Gastrocnemius medialis (tissue), 4 donors: ENCODE data around the gene PRKCE. TPM values are rescaled to one million over a fixed set of nuclear protein-coding genes. Genes with fewer than 3 reads are reported as not detected.

Experiments
- ATAC-seq, 2 donors: fragments of 150-250 bp; one replicate each; pipeline ENCODE4 v1.9.1; 2016
- DNase-seq, 2 donors: peaks; one replicate each; pipeline ENCODE4 v3.0.0-alpha.2; 2019
- H3K27ac ChIP-seq, 4 donors: fragments of 200-600 bp; sonication (generic); 1 replicate in 1 of 4; 2 replicates in 3 of 4; pipeline ENCODE4 v1.5.1; 2016 to 2018; ENCODE audit warnings: mild to moderate bottlenecking in 2 of 4, moderate library complexity in 1 of 4
- H3K27me3 ChIP-seq, 3 donors: fragments of 200-600 bp; sonication (generic) in 2 of 3; 1 replicate in 1 of 3; 2 replicates in 2 of 3; pipeline versions ENCODE4 v1.5.1 to v1.6.0; 2016 to 2019; ENCODE audit warnings: mild to moderate bottlenecking in 1 of 3, moderate library complexity in 1 of 3
- H3K36me3 ChIP-seq, 2 donors: fragments of 200-600 bp; sonication (generic) in 1 of 2; one replicate each; pipeline ENCODE4 v1.5.1; 2017 to 2018
- H3K4me1 ChIP-seq, 2 donors: fragments of 200-600 bp; sonication (generic) in 1 of 2; one replicate each; pipeline ENCODE4 v1.5.1; 2016 to 2017; ENCODE audit warnings: mild to moderate bottlenecking in 2 of 2
- H3K4me3 ChIP-seq, 4 donors: fragments of 200-600 bp; sonication (generic) in 3 of 4; 1 replicate in 1 of 4; 2 replicates in 3 of 4; pipeline ENCODE4 v1.5.1; 2016 to 2019; ENCODE audit warnings: mild to moderate bottlenecking in 2 of 4
- H3K9me3 ChIP-seq, 3 donors: fragments of 200-600 bp; sonication (generic) in 2 of 3; 1 replicate in 1 of 3; 2 replicates in 2 of 3; pipeline ENCODE4 v1.5.1; 2016 to 2019
- POLR2A ChIP-seq, 2 donors: fragments of 450-650 bp; IDR thresholded peaks; one replicate each; pipeline ENCODE4 v1.6.1; 2017; ENCODE audit warnings: antibody characterized with exemption in 2 of 2, mild to moderate bottlenecking in 2 of 2, moderate library complexity in 2 of 2
- in situ Hi-C, 4 donors: fragments of 200-750 bp; cut with MboI; loops; one replicate each; pipeline versions ENCODE4 v1.15.0 to v1.8.0; 2017; ENCODE audit warnings: low sequenced_read_pairs in 4 of 4
- intact Hi-C: fragments of 100-400 bp; cut with DNase I; formaldehyde crosslinking; loops from one replicate; pipeline ENCODE4 v1.15.1; 2023; ENCODE audit warnings: low total_unique reads
- total RNA-seq, 4 donors: library from RNA; depleted of rRNA; stranded (reverse); fragments of >200 nt; gene quantifications; one replicate each; pipeline versions ENCODE4 v1.1.0 to v1.2.3, GENCODE V29; 2016
- TF ChIP-seq, protein P1 (sequence below), 5 experiments: fragments of 450-650 bp in 3 of 5; fragments of 200-600 bp in 2 of 5; sonication (generic) in 2 of 5; IDR thresholded peaks in 4 of 5; conservative IDR thresholded peaks in 1 of 5; 1 replicate in 4 of 5; 2 replicates in 1 of 5; pipeline ENCODE4 v1.5.1; 2016 to 2019; ENCODE audit warnings: antibody characterized with exemption in 5 of 5, mild to moderate bottlenecking in 3 of 5, moderate library complexity in 3 of 5

Gene PRKCE
- total RNA-seq, 4 donors from 2014 or later, result 5.8 to 28.9 (median 11.8) TPM

DNA sequence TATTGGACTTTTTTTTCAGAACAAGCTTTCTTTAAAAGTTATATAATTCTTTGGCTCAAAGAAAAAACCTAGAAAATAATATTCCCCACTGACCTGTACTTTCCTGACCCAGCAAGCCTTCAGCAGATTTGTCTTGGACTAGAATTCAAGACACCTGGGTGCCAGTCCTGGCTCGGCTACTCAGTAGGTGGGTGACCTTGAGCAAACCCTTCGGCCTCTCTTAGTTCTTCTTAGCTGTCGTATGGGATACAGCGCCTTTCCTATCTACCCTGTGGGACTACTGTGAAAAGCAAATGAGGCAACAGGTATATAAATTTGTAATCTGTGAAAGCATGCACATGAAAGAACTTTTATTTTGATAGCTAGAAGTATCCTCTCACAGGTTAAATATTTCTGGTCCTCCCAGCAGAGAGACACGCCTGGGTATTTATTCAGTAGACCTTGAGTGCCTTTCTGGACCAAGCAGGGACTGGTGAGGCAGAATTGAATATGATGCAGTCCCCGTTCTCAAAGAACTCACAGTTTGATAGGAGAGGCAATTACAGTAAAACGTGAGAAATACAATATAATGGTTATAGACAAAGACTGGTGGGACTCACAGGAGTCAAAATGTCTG lies 576.3 kb downstream of the PRKCE start:
- Histone ChIP-seq H3K27ac (no peak overlapping the region), H3K36me3 (no peaks in the 10 kb centered on the region), H3K9me3 (no peaks in the 10 kb centered on the region), H3K4me3 (no peak overlapping the region), H3K4me1 (peaks cover 9 to 21% of the 10 kb centered on the region in 2 donors), H3K27me3 (no peaks in the 10 kb centered on the region)
- in situ Hi-C loops (loop anchor here in 1 of 4 donors (25.0 kb wide), 1 partner anchor 135 kb away; no protein-coding TSS in a partner anchor), intact Hi-C loops (loop anchor here (10.0 kb wide), 1 partner anchor 53 kb away; no protein-coding TSS in a partner anchor)
- DNase-seq (no peak), ATAC-seq (no peak)
- TF ChIP-seq POLR2A (IDR thresholded peaks at IDR 0.05), result no peak
- TF ChIP-seq, protein P1, sequence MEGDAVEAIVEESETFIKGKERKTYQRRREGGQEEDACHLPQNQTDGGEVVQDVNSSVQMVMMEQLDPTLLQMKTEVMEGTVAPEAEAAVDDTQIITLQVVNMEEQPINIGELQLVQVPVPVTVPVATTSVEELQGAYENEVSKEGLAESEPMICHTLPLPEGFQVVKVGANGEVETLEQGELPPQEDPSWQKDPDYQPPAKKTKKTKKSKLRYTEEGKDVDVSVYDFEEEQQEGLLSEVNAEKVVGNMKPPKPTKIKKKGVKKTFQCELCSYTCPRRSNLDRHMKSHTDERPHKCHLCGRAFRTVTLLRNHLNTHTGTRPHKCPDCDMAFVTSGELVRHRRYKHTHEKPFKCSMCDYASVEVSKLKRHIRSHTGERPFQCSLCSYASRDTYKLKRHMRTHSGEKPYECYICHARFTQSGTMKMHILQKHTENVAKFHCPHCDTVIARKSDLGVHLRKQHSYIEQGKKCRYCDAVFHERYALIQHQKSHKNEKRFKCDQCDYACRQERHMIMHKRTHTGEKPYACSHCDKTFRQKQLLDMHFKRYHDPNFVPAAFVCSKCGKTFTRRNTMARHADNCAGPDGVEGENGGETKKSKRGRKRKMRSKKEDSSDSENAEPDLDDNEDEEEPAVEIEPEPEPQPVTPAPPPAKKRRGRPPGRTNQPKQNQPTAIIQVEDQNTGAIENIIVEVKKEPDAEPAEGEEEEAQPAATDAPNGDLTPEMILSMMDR (IDR thresholded peaks at IDR 0.05 in 4 of 5, conservative IDR thresholded peaks at IDR 0.05 in 1 of 5), result no peak

DNA sequence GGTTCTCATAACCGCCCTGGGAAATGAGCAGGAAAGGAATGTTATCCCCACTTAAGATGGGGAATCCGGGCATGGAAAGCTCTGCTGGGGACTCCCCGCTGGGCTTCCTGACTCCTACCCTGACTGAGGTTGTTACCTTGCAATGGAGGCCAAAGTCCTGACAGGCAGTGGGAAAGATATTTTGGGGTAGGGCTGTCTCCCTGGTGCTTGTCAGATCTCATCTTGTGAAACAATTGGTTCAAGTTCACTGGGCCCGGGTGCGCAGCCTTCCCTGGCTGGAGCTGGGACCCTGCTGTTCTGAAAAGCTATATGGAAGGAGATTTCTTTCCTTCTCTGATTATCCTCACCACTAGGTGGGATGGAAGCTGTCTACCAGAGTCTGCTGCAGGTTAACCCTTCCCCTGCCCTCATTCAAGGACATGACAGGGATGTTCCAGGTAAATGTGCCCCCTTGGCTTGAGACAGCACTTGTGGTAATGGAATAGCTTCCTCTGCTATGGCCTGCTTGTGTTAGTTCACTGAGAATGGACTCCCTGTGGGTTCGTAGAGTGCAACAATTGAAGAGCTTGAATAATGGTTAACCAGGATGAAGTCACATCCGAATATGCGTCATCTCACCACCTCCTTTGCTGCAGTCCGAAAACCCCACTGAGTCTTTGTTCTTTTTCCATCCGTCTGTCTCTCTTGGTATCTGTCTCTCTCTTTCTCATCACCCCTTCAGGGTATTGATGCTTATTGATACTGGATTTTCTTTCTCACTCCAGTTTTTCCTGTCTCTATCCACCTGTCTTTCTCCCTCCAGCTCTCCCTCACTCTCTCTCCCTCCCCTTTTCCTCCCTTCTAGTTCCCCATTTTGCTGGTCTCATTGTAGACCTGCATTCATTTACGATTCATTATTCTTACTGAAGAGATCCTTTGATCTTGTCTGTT lies 577.9 kb downstream of the PRKCE start:
- intact Hi-C loops, result loop anchor here (1.0 to 10.0 kb wide), 2 partner anchors 55 to 135 kb away; no protein-coding TSS in a partner anchor
- H3K27ac ChIP-seq, result no peak overlapping the region
- no peaks in the 10 kb centered on the region for H3K27me3 ChIP-seq
- DNase-seq, result no peak
- TF ChIP-seq POLR2A (IDR thresholded peaks at IDR 0.05), result no peak
- TF ChIP-seq, protein P1 (IDR thresholded peaks at IDR 0.05 in 4 of 5, conservative IDR thresholded peaks at IDR 0.05 in 1 of 5), result no peak
- peaks cover 9 to 21% of the 10 kb centered on the region in 2 donors for H3K4me1 ChIP-seq
- H3K4me3 ChIP-seq, result no peak overlapping the region
- H3K9me3 ChIP-seq, result no peaks in the 10 kb centered on the region
- in situ Hi-C loops, result loop anchor here in 1 of 4 donors (25.0 kb wide), 1 partner anchor 133 kb away; no protein-coding TSS in a partner anchor
- ATAC-seq, result no peak
- H3K36me3 ChIP-seq, result no peaks in the 10 kb centered on the region

DNA sequence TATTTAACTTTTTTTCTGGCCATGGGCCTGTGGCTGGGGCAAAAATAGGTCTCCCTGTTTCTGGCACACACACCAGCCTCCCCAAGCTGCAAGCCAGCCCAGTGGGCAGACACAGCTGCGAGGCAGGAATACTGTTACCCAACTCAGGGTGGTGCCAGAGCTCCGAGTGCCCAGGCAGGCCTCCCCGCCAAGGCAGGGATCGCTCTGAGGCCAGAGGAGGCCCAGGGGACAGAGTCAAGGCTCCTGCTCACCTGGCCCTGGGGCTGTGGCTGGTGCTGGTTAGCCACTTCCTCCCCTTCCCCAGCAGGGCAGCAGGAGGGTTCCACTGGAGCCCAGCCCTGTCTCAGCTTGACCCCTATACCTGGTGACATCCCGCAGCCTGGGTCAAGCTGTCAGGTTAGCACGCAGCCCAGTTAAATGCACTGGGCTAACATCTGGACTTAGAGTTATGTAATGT lies 578.7 kb downstream of the PRKCE start:
- in situ Hi-C loops, result loop anchor here in 1 of 4 donors (25.0 kb wide), 1 partner anchor 132 kb away; no protein-coding TSS in a partner anchor
- peak; percentile 74 to 87 for ATAC-seq
- TF ChIP-seq POLR2A (IDR thresholded peaks at IDR 0.05), result no peak
- TF ChIP-seq, protein P1 (IDR thresholded peaks at IDR 0.05 in 4 of 5, conservative IDR thresholded peaks at IDR 0.05 in 1 of 5), result peak in 3 of 5 experiments; percentile 42 to 58 (median 52)
- intact Hi-C loops, result loop anchor here (1.0 kb wide), 1 partner anchor 134 kb away; no protein-coding TSS in a partner anchor
- Histone ChIP-seq H3K4me3 (no peak overlapping the region), H3K9me3 (no peaks in the 10 kb centered on the region), H3K36me3 (no peaks in the 10 kb centered on the region), H3K27ac (peak overlapping the region in 1 of 4 donors; percentile 27), H3K27me3 (no peaks in the 10 kb centered on the region), H3K4me1 (peaks cover 9 to 14% of the 10 kb centered on the region in 2 donors)
- DNase-seq, result peak; percentile 16 to 53

DNA sequence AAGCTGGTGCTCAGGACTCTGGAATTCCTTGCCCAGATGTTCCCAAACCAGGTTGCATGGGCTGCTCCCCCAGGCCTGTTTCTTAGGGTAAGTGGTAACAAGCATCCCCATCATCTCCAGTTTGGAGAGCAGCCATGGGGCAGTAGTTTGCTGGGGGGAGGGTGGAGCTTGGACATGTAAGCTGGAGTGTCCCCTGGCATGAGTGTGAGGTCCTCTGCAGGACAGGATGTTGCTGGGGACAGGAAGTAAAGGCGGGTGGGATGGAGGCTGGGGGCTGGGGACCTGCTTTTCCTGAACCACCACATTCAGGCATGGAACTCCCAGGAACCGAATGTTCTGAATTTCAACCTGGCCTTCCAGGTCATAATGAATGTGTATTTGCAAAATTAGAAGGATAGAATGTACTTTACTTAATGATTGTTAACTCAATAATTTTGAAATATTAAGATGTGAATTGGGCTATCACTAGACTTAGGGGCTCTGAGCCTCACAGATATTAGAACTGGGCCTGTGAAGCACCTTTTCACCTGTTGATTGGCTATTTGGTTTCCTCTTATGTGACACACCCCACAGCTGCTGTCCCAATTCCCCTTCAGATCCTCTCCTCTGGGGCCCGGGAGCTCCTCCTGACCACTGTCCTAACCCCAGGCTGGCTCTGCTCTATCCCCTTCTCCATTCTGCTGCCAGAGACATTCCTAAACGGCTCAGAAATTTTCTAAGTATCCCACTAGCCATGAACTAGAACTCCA lies 579.4 kb downstream of the PRKCE start:
- DNase-seq, result no peak
- ATAC-seq, result peak in 1 of 2 donors; percentile 38
- intact Hi-C loops (loop anchor here (1.0 kb wide), 1 partner anchor 133 kb away; no protein-coding TSS in a partner anchor), in situ Hi-C loops (loop anchor here in 1 of 4 donors (25.0 kb wide), 1 partner anchor 131 kb away; no protein-coding TSS in a partner anchor)
- Histone ChIP-seq H3K27me3 (no peaks in the 10 kb centered on the region), H3K4me1 (peaks cover 9 to 14% of the 10 kb centered on the region in 2 donors), H3K27ac (peak overlapping the region in 3 of 4 donors; percentile 35 to 53 (median 53)), H3K36me3 (no peaks in the 10 kb centered on the region), H3K9me3 (no peaks in the 10 kb centered on the region), H3K4me3 (no peak overlapping the region)
- TF ChIP-seq, protein P1 (IDR thresholded peaks at IDR 0.05 in 4 of 5, conservative IDR thresholded peaks at IDR 0.05 in 1 of 5), result no peak
- TF ChIP-seq POLR2A (IDR thresholded peaks at IDR 0.05), result no peak
